NK-92 (cell line): ENCODE data around the gene SEMA4F.

Experiments used
- DNase-seq: peaks from one replicate; lab custom pipeline; 2025; ENCODE audit not compliant: unreplicated experiment; lab: John Stamatoyannopoulos, UW

The SEMA4F gene

DNA sequence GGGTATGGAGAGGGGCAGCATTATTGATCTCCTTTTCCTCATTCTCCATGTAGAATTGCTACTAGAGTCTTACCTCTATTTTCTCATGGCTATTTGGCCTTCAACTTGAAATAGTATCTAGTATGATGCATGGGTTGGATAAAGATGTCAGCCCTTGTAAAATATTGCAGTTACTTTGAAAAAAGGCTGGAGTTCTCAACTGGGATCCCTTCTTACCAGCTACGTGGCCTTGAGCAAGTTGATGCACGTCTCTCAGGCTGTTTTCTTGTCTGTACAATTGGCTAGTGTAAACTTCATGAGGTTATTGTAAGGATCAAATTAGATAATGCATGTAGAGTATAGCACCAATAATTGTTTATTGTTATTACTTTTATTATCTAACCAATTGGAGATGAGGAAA is 50.2 kb downstream of the SEMA4F start:
- no peak for DNase-seq

DNA sequence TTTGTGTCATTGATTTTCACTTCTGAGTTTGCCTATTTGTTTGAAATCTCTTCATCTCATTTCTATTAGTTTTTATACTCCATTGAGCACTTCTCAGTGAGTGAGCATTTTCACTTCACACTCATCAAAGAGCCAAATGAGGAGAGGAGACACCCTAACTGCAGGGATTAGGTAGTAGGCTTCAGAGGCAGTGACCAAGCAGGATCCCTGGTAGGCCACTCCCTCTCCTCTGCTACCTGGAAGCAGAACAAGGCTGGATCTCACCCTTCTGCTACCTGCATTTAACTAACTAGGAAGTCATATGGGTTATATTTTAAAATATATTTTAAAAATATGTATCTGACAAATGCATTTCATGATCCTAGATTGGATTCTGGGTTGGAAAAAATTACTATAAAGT is 52.7 kb downstream of the SEMA4F start:
- DNase-seq: no peak

DNA sequence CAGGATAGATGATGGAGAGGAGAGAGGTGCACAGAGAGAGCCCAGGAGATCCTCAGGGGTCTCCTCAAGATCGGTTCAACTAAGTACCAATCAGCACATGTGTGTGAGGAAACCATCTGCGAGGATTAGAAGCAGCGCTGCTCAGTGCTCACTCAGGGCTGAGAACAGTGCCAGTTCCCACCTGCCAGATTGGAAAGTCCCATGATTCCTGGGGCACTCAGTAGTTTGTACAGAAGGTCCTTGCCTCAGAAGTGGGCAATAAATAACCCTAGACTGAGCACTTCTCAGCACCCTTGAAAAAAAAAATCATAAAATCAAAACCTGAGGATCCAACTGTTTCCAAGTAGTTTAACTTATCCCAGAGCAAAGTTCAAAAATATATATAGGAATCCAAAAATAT is 53.8 kb downstream of the SEMA4F start:
- DNase-seq: no peak

DNA sequence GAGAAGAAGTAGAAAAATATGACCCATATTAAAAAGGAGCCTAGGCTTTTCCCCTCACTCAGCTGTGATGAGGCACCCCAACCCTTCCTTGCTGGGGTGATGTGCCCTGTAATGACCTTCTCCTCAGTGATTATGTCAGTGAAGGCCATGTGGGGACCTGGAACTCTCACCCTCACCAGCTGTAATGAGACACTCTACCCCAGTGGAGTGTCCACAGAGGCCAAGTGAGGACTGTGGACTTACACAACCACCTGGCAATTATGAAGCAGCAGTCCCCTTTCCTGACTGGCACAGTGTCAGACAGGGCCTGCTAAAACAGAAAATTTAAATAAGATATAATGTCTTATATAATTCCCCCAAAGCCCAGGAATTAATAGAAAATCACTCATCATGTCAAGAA is 54.2 kb downstream of the SEMA4F start:
- DNase-seq: no peak

DNA sequence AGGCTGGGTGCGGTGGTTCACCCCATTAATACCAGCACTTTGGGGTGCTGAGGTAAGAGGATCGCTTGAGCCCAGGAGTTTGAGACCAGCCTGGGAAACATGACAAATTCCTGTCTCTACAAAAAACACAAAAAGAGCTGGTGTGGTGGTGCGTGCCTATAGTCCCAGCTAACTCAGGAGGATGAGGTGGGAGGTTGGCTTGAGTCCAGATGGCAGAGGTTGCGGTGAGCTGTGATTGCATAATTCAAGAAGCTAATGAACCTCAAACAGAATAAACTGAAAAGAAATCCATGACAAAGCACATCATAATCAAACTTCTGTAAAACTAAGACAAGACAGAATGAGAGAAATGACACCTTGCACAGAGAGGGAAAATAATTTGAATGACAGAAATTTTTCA is 54.8 kb downstream of the SEMA4F start:
- no peak for DNase-seq

DNA sequence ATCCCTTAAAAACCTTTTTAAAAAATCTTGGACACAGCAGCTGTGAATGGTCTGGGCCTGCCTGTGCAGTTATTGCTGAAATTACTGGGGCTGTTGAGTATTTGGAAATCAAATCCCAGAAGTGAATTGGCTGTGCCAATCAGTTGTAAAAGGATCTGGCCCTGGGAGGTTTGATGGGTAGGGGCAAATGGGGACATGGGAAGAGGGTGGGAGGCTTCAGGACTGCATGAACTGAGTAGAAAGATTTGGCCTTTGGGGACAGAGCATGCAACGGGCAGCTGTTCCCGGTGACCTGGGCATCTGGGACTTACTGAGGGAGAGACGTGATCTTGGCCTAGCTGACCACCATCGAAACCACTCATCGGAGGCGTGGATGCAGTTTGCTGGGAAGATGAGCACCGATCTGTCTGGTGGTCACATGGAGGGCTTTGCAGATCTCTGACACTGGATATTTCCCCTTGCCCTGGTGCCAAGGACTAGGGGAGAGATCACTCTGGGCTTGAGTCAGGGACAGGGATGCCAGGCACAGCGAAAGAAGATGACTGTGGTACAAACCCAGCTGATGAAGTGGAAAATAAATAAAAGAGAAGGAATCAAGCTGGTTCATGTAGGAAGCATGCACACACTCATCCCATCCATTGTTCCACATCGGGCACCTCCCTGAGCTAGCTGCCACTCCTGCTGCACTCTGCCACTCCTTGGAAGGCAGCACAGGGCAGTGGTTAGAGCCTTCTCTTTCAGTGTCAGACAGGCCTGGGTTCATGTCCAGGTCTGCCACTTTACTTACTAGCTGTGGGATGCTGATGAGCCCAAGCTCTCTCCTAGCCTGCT is 58.4 kb downstream of the SEMA4F start:
- no peak for DNase-seq

DNA sequence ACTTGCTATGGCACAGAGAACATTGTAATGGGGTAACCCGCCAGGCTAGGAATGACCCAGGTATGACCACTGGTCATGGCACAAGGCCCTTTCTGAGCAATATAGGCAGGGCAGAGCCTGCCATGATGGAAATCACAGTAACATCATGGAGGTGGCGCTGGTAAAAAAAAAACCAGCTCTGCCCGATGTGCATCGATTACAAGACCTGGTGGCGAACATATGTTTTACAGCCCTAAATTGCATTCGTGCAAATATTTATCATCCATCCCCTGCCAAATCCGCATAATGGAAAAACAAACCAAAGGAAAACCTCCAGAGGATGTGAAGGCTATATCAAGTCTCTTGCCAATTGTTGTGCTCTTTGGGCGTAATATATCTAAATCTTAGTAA is 60.6 kb downstream of the SEMA4F start:
- no peak for DNase-seq

DNA sequence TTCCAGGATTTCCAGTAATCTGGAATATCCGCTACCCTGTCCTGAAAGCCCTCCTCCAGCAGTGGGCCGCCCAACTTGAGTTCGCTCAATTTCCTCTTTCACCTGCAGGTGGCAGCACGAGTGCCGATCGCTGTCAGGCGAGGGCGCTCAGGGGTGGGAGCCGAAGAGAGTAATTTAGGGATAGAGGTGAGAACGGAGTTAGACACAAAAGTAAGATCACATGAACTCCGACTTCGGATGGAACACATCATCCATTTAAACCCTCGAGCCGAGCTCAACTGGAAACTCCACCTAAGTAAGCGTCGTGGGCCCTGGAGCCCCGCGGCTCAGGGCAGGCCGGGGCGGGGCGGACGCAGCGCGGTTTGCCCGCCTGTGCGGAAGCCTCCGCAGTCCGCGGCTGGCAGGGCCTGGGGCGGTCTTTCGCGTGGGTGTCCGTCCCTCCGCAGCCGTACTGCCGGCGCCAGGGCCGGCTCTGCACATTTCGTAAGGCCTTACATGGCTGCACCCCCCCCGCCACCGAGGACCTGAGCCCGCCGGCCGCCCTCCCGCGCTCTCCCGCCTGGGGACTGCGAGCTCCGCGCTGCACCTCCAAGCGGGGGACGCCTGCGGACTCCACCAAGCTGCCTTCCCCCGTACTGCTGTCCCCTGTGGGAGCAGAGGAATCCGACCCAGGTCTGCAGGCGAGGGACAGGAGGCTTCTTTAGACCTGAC is 61.2 kb downstream of the SEMA4F start:
- DNase-seq: peak; percentile 7

DNA sequence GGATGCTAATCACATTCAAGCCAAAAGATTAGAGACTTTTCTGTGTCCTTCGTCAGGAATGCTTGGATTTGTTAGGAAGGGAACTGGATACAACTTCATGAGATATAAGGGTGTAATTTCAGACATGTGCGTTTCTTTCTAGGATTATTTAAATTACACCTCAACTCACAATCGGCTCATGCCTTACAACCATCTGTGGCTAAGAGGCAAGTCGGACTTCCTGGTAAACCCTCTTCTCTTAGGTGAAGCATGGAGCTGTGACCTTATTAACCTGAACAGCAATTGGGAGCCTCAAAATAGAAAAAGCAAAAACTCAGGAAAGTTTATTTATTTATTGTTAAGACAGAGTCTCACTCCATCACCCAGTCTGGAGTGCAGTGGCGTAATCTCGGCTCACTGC is 61.8 kb downstream of the SEMA4F start:
- DNase-seq: no peak

DNA sequence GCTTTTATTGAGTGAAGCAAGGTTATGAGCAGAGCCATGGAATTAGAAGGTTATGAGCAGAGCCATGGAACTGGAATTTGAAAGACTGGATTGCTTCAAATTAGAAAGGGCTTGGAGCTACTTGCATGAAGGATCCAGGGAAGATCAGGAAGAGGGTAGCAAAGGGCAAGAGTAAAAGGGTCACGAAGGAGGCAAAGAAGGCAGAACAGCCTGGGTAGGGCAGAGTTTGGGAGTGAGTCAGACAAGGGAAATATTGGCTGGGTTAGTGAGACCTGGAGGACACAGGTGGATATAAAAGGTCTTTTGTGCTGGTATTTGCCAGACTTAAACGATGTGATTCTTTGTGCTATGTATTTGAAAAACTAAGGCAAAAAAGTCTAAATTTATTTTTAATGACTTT is 65.0 kb downstream of the SEMA4F start:
- no peak for DNase-seq

DNA sequence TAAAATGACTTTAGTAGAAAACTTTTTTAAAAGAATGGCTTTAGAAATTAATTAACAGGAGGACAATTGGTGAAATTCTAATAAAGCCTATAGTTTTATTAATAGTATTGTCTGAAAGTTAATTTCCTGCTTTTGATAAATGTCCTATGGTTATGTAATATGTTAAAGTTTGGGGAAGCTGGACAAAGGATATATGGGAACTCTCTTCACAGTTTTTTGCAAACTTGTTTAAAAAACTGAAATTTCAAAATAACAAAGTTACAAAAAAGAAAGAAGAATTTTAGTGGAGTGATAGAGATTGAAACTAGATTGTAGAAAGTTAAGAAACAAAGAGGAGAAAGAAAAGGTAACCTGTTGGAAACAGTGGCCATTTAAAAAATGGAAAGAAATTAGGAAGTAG is 67.3 kb downstream of the SEMA4F start:
- DNase-seq: no peak

DNA sequence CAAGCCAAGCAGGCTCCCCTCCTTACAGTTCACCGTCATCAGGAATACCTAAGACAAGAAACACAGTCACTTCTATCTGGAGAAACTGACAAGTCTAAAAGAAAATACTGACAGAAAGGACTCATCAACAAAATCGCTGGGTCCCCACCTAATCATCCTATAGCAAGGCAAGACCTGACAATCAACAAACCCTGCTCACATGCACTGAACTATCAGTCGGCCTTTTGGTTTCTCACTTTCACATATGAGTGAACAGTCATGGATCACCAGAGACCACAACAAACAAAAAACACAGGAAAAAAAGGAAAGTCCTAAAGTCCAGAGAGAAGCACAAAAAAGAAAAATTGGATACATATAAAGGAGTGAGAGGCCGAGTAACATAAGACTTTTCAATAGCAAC is 70.4 kb downstream of the SEMA4F start:
- no peak for DNase-seq

DNA sequence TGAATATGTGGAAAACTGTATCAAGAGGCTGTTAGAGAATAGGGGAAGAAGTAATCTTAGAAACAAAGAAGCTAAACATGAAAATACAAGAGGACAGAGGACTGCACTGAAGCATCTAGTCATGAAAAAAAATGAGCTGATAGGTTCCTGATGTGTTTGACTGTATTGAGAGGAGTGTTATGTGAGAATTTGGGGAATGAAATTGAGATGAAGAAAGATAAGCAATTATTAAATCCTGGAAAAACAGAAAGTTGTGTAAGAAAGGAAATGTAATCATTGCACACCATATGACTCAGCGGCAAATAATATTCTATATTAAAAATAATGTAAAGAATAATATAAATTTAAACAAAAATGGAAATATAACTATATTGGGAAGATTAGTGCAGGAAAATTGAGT is 71.2 kb downstream of the SEMA4F start:
- DNase-seq: no peak

DNA sequence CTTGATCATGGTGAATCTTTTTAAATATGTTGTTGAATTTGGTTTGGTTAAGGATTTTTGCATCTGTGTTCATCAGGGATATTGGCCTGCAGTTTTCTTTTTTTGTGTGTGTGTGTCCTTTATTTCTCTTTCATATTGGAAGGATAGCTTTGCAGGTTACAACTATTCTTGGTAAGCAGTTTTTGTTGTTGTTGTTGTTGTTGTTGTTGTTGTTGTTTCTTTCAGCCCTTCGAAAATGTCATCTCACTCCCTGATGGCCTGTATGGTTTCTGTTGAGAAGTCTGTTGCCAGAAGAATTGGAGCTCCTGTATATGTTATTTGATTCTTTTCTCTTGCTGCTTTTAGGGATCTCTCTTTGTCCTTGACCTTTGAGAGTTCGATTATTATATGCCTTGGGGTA is 74.8 kb downstream of the SEMA4F start:
- no peak for DNase-seq

DNA sequence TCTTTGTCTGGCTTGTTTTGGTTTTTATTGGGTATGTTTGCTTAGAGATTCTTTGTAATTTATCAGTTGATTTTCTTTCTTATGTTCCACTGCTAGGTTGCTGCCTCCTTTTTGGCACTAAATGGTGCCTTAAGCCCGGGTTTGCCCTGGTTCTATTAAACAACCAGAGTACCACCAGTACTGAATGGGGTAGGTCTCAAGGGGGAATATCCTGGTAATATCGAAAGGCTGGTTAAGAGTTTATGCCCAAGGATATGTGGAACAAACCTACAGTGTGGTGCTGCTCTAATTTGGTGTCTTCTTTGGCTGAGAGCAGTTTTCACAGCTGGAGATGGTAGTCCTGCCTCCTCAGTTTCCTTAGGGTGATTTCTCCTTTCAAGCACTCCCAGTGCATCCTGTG is 76.5 kb downstream of the SEMA4F start:
- no peak for DNase-seq
